ENCODE data around the gene DAPK1.

The DAPK1 gene

DNA sequence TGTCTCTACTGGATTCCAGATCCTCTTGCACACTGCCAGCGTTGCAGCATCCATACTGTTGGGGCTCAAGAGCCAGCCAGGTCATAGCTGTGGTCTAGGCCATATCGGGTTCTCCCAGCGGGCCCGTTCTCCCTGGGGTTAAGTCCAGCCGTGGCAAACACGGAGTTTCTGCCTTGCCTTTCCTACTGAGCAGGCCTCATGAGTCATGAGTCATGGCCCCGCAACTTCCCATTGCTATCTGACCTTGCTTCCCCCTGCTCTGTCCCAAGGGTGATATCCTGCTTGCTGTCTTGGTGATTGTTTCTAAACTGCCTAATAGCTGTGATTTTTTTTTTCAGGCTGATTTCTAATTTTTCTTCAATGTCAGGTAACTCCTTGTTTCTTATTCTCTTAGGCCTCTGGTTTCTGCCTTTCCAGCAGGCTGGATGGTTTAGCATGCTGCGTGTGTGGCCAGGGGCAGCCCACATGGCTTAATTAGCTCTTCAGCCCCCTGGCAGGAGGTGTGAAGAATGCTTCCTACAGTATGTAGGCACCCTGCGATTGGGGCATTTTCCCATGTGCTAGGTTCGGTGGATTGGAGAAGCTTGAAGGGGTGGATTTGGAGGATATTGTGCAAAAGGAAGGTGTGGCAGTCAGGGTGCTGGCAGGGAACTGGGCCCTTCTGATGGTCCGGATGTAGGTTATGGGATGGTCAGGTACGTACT lies 18.7 kb downstream of the DAPK1 start:
- Mint-ChIP-seq H3K4me3 (no peak overlapping the region), H3K27ac (peak overlapping the region in 1 of 3 experiments; percentile 6), H3K9me3 (no peaks in the 10 kb centered on the region), H3K27me3 (ENCODE audit: low read depth) (no peaks in the 10 kb centered on the region), H3K4me1 (peaks cover 13% of the 10 kb centered on the region), H3K36me3 (ENCODE audit: low read depth) (peaks cover 57% of the 10 kb centered on the region)
- TF ChIP-seq CTCF (IDR thresholded peaks at IDR 0.05; ENCODE audit: unreplicated experiment in 3 of 3): no peak

DNA sequence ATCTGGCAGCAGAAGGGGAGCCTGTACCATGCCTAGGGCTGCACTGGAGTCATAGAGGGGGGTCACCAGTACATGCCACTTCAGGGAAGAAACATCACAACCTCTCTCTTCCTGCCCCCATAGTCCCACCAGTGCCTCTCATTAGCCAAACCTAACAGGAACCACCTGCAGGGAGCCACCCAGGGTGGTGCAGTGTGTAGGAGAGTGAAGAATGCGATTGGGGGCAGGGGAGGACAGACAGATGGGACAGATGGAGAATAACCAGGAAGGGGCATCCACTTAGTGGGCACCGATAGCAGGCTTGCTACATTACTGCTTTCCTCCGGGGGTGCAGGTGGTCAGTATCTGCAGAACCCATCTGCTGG lies 19.2 kb downstream of the DAPK1 start:
- Mint-ChIP-seq H3K27ac (no peak overlapping the region), H3K36me3 (ENCODE audit: low read depth) (peaks cover 59% of the 10 kb centered on the region), H3K4me1 (peaks cover 13% of the 10 kb centered on the region), H3K27me3 (ENCODE audit: low read depth) (no peaks in the 10 kb centered on the region), H3K9me3 (no peaks in the 10 kb centered on the region), H3K4me3 (no peak overlapping the region)
- TF ChIP-seq CTCF (IDR thresholded peaks at IDR 0.05; ENCODE audit: unreplicated experiment in 3 of 3): no peak

DNA sequence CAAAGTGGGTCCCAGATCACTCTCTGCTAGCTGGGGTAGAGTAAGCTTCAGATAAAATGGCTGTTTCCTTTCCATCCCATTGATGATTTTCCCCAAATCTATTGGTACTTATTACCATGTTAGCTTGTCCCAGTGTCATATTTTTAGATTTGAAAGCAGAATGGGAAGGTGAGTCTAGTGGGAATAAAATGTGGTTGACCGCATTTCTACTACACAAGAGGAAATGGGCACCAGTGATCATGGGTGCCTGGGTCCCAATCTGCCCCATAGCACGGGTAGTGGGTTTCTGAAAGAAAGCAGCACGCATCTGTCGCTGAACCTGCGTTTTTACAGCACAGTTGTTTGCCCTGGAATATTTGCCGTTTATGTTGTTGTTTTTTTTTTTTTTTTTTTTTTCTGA lies 20.1 kb downstream of the DAPK1 start:
- TF ChIP-seq CTCF (IDR thresholded peaks at IDR 0.05; ENCODE audit: unreplicated experiment in 3 of 3): no peak
- Mint-ChIP-seq H3K4me3 (no peak overlapping the region), H3K27ac (no peak overlapping the region), H3K9me3 (no peaks in the 10 kb centered on the region), H3K4me1 (peaks cover 13% of the 10 kb centered on the region), H3K36me3 (ENCODE audit: low read depth) (peaks cover 59% of the 10 kb centered on the region), H3K27me3 (ENCODE audit: low read depth) (no peaks in the 10 kb centered on the region)

GRCh38 chr9:87518702-87519335 lies 21.2 kb downstream of the DAPK1 start:
- Mint-ChIP-seq H3K9me3 (no peaks in the 10 kb centered on the region), H3K4me1 (peaks cover 7% of the 10 kb centered on the region), H3K27me3 (ENCODE audit: low read depth) (no peaks in the 10 kb centered on the region), H3K27ac (no peak overlapping the region), H3K36me3 (ENCODE audit: low read depth) (peaks cover 58% of the 10 kb centered on the region), H3K4me3 (no peak overlapping the region)
- TF ChIP-seq CTCF (IDR thresholded peaks at IDR 0.05; ENCODE audit: unreplicated experiment in 3 of 3): no peak

- peak overlapping the region in 1 of 3 experiments; percentile 10 for H3K27ac Mint-ChIP-seq
- H3K36me3 Mint-ChIP-seq (ENCODE audit: low read depth): peaks cover 58% of the 10 kb centered on the region
- no peaks in the 10 kb centered on the region for H3K27me3 Mint-ChIP-seq (ENCODE audit: low read depth)
- no peak overlapping the region for H3K4me3 Mint-ChIP-seq
- TF ChIP-seq CTCF (IDR thresholded peaks at IDR 0.05; ENCODE audit: unreplicated experiment in 3 of 3): no peak
- H3K4me1 Mint-ChIP-seq: peaks cover 7% of the 10 kb centered on the region
- H3K9me3 Mint-ChIP-seq: no peaks in the 10 kb centered on the region
Observed at GRCh38 chr9:87519461-87519860, 21.8 kb downstream of the DAPK1 start.
